HG03103 (cell line): ENCODE data around the gene MYRF.

ENCODE experiments used
- ATAC-seq: cut with Tn5 transposase; IDR thresholded peaks from one replicate; pipeline ENCODE4 v1.9.1; 2021; ENCODE audit warnings: low read depth; ENCODE audit not compliant: unreplicated experiment

MYRF gene

DNA sequence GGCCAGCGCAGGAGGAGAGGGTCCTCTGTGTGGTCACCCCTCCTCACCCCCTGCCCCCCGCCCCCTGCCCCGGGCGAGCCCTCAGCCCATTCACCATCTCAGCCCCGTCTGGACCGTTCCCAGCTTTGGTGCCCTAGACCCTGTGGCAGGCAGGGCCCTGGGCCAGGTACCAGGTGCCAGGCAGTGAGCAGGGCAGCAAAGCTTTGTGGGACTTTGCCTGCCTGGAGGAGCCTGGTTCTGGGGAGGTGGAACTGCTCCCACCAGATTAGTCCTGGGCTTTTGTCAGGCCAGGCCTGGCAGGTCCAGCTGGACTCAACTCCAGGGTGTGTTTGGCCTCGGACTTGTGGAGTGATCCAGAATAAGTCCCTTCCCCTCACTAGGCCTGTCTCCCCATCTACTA lies 13.7 kb upstream of the MYRF start:
- ATAC-seq: no peak

GRCh38 chr11:61739413-61739812 lies 13.0 kb upstream of the MYRF start:
- ATAC-seq: no peak

- no peak for ATAC-seq
Observed at GRCh38 chr11:61739966-61740365, 12.5 kb upstream of the MYRF start.

DNA sequence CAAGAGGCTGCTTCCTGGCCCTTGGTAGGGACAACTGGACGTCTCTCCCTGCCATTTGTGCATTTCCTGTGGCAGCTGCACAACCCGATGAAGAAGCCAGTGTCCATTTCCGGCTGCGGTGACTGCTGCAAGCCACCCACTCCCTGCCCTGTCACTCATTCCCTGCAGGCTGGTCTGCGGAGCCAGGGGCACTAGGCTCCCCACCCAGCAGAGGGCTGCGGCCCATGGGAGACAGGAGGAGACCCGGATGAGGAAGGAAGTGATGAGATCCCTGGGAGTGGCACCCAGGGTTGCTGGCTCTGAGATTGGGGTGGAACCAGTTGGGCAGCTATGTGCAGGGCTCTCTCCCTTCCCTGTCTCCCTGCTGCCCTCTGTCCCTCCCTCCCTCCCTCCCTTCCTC lies 10.0 kb upstream of the MYRF start:
- no peak for ATAC-seq

DNA sequence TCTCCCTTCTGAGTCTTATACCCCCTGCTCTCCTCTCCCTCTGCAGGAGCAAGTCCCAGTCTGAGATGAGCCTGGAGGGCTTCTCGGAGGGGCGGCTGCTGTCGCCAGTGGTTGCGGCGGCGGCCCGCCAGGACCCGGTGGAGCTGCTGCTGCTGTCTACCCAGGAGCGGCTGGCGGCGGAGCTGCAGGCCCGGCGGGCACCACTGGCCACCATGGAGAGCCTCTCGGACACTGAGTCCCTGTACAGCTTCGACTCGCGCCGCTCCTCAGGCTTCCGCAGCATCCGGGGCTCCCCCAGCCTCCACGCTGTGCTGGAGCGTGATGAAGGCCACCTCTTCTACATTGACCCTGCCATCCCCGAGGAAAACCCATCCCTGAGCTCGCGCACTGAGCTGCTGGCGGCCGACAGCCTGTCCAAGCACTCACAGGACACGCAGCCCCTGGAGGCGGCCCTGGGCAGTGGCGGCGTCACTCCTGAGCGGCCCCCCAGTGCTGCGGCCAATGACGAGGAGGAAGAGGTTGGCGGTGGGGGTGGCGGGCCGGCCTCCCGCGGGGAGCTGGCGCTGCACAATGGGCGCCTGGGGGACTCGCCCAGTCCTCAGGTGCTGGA lies 8.8 kb upstream of the MYRF start:
- no peak for ATAC-seq

GRCh38 chr11:61744181-61744580 lies 8.3 kb upstream of the MYRF start:
- no peak for ATAC-seq

GRCh38 chr11:61744609-61745156 lies 7.8 kb upstream of the MYRF start:
- no peak for ATAC-seq

DNA sequence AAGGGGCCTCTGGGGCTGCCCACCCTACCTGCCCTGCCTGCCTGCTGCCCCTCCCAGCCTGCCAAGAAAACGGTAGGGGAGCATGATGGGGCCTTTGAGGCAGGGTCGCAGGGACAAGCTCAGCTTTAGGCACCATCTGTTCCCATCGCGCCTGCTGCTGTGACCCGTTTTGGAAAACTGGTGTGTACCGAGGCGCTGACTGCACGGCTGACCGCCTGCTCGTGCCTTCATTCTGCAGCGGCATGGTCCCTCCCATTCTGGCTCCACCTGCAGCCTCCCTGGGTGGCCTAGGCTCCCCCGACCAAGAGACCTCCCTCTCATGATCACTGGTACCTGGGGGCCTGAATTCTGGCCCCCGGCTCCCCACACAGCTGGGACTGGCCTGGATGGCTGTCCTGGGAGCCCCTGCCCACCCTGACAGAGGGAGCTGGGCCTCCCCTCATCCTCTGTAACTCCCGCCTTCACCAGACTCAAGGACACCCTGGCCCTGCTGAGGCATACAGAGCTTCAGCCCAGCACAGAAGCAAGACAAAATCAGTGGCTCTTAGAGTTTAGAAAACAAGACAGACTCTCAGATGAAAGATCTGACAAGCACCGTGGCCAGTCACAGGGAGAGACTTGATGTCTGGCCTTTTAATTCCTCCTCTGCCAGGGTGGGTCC lies 6.5 kb upstream of the MYRF start:
- no peak for ATAC-seq

DNA sequence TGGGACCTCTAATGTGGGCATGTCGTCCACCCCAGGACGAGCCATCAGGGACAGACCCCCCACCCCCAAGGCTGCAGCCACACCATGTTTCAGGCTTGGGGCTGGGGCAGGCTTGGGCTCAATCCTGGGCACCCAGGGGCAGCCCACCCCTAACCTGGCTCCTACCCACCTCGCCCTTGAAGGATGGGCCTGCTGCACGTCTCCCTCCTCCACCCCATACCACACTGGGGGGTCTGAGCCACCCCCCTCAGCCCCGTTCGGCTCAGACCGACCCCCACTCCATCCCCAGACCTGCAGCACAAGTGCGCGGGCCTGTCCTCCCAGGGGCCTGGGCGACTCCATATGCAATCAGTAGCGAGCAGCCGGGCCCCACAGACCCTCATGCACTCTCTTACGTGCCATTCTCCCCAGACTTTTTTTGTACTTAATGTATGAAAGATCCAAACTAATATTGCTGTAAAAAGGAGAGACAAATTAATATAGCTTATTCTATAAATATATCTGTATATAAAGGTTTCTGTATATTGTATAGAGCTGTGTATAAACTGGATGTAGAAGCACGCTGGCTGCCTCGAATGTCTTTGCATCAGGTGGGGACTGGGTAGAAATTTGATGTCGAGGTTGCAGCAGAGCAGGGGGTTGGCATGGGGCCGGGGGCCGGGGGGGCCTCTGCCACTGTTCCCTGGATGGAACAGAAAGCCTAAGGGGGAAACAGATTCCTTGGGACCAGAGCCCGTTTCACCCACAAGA lies 5.8 kb upstream of the MYRF start:
- ATAC-seq: no peak

GRCh38 chr11:61747192-61747966 lies 5.1 kb upstream of the MYRF start:
- ATAC-seq: no peak

- ATAC-seq: no peak
Observed at GRCh38 chr11:61747967-61748285, 4.5 kb upstream of the MYRF start.

- ATAC-seq: no peak
Observed at GRCh38 chr11:61749591-61750217, 2.7 kb upstream of the MYRF start.

DNA sequence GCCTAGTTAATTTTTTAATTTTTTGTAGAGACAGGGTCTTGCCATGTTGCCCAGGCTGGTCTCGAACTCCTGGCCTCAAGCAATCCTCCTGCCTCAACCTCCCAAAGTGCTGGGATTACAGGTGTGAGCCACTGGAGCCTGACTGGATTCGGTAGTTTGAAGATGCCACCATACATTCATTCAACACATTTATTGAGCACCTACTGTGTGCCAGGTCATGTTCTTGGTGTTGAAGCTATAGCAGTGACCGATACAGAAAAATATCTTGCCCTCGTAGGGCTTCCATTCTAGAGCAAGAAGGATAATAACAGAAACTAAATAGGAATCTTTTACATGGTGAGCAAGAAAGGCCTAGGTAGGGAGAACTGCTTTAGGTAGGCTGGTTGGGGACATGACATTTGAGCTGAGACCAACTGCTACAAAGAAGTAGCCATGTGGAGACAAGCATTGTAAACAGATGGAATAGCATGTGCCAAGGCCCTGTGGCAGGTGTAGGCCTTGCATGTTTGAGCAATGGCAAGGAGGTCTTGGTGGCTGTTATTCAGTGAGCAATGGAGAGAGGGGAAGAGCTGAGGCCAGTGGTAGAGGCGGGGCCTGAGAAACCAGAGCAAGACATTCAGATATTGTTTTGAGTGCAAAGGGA lies 1.7 kb upstream of the MYRF start:
- no peak for ATAC-seq

DNA sequence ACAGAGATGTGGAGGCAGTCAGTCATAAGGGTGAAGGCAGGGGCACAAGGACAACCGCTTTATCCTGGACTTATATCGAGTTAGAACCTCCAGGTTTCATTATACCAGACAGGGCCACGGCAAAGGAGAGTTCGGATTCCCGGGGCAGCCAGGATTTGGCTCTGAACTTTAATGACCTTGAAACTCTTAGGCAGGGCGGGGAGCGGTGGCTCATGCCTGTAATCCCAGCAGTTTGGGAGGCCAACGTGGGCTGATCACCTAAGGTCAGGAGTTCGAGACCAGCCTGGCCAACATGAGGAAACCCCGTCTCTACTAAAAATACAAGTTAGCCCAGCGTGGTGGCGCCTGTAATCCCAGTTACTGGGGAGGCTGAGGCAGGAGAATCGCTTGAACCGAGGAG lies 1.1 kb upstream of the MYRF start:
- no peak for ATAC-seq

DNA sequence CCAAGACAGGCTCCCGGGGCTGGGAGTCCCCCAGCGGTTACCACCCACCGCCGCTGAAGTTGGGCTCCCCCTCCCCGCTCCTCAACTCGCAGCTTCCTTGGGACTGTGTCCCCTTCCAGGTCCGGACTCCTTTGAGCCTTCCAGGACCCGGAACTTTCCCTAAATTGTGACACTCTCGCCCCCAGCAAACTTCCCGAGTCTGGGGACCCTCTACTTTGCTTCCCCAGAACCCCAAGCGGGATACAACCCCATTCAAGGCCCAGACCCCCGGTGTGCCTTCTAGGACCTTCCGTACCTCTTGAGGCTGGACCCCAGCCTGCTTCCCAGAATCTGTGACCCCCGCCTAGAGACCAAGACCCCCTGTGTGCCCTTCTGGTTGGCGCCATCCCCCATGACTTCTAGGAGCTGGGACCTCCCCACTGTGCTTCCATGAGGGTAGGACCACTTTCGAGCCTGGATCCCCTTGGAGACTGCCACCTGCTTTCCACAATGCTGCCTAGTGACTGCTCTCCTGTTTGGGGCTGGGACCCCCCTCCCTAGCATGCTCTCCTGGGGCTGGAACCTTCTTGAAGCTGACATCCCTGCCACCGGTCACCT lies 587 bp downstream of the MYRF start:
- ATAC-seq: no peak

DNA sequence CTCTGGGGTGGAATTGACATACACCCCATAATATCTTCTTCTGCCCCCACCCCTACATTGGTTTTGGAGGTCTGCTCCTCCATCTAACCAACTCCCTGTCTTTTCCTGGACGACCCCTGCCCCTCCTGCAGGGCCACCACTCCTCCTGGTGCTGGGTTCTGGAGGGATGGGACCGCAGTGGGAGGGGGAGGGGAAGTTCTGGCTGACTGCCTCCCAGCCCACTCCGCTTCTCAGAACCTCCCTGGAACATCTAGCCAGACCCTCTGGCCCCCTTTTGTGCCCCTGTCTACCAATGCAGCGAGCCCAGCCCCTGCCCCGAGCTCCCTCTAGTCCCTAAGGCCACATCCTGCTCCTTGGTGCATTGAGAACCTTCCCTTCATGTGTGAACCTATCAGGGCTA lies 1.2 kb downstream of the MYRF start:
- no peak for ATAC-seq

- no peak for ATAC-seq
Observed at GRCh38 chr11:61754534-61755482, 2.4 kb downstream of the MYRF start.

DNA sequence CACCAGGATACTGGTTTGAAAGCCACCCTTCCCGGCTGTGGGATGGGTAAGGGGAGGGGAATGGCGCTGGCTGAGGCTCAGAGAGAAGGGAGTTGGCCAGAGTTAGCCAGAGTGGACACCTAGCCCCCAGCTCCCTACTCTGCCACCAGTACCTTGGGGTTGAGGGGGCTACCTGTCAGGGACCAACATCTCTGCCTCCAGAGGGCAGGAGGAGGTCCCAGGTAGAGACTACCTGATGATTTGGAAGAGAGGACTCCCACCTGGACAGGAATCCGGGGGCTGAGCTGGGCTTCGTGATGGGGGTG lies 3.7 kb downstream of the MYRF start:
- no peak for ATAC-seq
